H1 (cell line): ENCODE data around the gene UFSP2. TPM values are rescaled to one million over a fixed set of nuclear protein-coding genes. Genes with fewer than 3 reads are reported as not detected.

Experiments used
- CTCF ChIA-PET: fragments of 300-600 bp; sonication (Branson Sonifier 250); formaldehyde crosslinking; loops from one replicate; lab custom pipeline; 2021; ENCODE audit not compliant: partially characterized antibody; lab: Charles Lee
- POLR2A ChIA-PET: fragments of 300-600 bp; sonication (Branson Sonifier 250); formaldehyde crosslinking; loops from one replicate; lab custom pipeline; 2021; ENCODE audit warnings: inconsistent platforms; ENCODE audit not compliant: partially characterized antibody; lab: Charles Lee
- DNase-seq, 2 experiments: peaks; one replicate each; pipeline versions ENCODE4 v3.0.0 to v3.0.0-alpha.2; 2010 to 2022; ENCODE audit warnings: low spot score in 2 of 2, low read depth in 1 of 2, mixed read lengths in 1 of 2
- FAIRE-seq: peaks from 2 replicates; lab custom pipeline; 2011; peaks lifted over from hg19 to GRCh38; lab: Jason Lieb, UNC
- H2AFZ ChIP-seq: 2 replicates; pipeline ENCODE4 v1.8.1; 2012; ENCODE audit warnings: low read length, inconsistent platforms
- H2AK5ac ChIP-seq: 2 replicates; pipeline ENCODE4 v1.6.1; 2013; ENCODE audit warnings: low read depth, low read length
- H2BK120ac ChIP-seq: replicated peaks from 2 replicates; pipeline ENCODE3; 2013; ENCODE audit warnings: low read depth, low read length, inconsistent platforms
- H2BK12ac ChIP-seq: 2 replicates; pipeline ENCODE4 v1.6.1; 2013; ENCODE audit warnings: low read depth, low read length
- H2BK15ac ChIP-seq: 2 replicates; pipeline ENCODE4 v1.6.1; 2013; ENCODE audit warnings: low read length
- H2BK20ac ChIP-seq: 2 replicates; pipeline ENCODE4 v1.6.1; 2013; ENCODE audit warnings: low read length
- H2BK5ac ChIP-seq: 2 replicates; pipeline ENCODE4 v1.6.1; 2013; ENCODE audit warnings: low read depth, low read length
- H3K14ac ChIP-seq: 2 replicates; pipeline ENCODE4 v1.6.1; 2013; ENCODE audit warnings: inconsistent platforms; ENCODE audit not compliant: insufficient read length
- H3K18ac ChIP-seq: 2 replicates; pipeline ENCODE4 v1.6.1; 2013; ENCODE audit warnings: low read length; ENCODE audit errors: extremely low read depth
- H3K23ac ChIP-seq: 2 replicates; pipeline ENCODE4 v1.6.1; 2013; ENCODE audit warnings: inconsistent platforms; ENCODE audit not compliant: insufficient read length
- H3K23me2 ChIP-seq: 2 replicates; pipeline ENCODE4 v1.6.1; 2013; ENCODE audit warnings: low read depth, low read length
- H3K27ac ChIP-seq: 2 replicates; pipeline ENCODE4 v1.6.1; 2011; ENCODE audit warnings: low read depth, low read length, inconsistent platforms
- H3K27me3 ChIP-seq, 4 experiments: replicated peaks in 1 of 4; 1 replicate in 1 of 4; 2 replicates in 3 of 4; pipeline versions ENCODE4 v1.6.1 to v1.8.1; 2011 to 2013; ENCODE audit warnings: low read length in 3 of 4, mild to moderate bottlenecking in 3 of 4, inconsistent platforms in 2 of 4, mixed read lengths in 2 of 4, moderate library complexity in 1 of 4; ENCODE audit not compliant: control insufficient read depth in 3 of 4, insufficient read depth in 3 of 4; ENCODE audit errors: extremely low read depth in 1 of 4
- H3K36me3 ChIP-seq, 4 experiments: 2 replicates each; pipeline versions ENCODE4 v1.6.1 to v1.8.1; 2011 to 2013; ENCODE audit warnings: mild to moderate bottlenecking in 4 of 4, low read length in 3 of 4, moderate library complexity in 2 of 4, control low read depth in 1 of 4, inconsistent platforms in 1 of 4; ENCODE audit not compliant: insufficient read depth in 4 of 4, control insufficient read depth in 2 of 4
- H3K4ac ChIP-seq: replicated peaks from 2 replicates; pipeline ENCODE3; 2013; ENCODE audit warnings: low read length, low read depth, mixed read lengths, inconsistent platforms; ENCODE audit not compliant: insufficient read length
- H3K4me1 ChIP-seq, 4 experiments: replicated peaks in 1 of 4; 1 replicate in 1 of 4; 2 replicates in 3 of 4; pipeline versions ENCODE4 v1.6.1 to v1.8.1; 2011 to 2013; ENCODE audit warnings: low read length in 3 of 4, inconsistent platforms in 2 of 4, mixed read lengths in 1 of 4; ENCODE audit not compliant: insufficient read depth in 4 of 4, control insufficient read depth in 3 of 4
- H3K4me2 ChIP-seq, 2 experiments: 2 replicates each; pipeline versions ENCODE4 v1.6.1 to v1.8.1; 2011 to 2013; ENCODE audit warnings: low read depth in 2 of 2, low read length in 2 of 2, control low read depth in 1 of 2, inconsistent platforms in 1 of 2, mild to moderate bottlenecking in 1 of 2; ENCODE audit not compliant: insufficient read depth in 1 of 2
- H3K4me3 ChIP-seq, 4 experiments: fragments of 200-600, 300-600 bp in 1 of 4; sonication (generic), shearing (Covaris generic), sonication (Bioruptor Twin) in 1 of 4; 2 replicates each; pipeline versions ENCODE4 v1.5.1 to v1.8.1; 2011 to 2016; ENCODE audit warnings: low read length in 4 of 4, low read depth in 3 of 4, control low read depth in 2 of 4, inconsistent platforms in 2 of 4, mild to moderate bottlenecking in 2 of 4, mixed read lengths in 1 of 4, moderate library complexity in 1 of 4; ENCODE audit not compliant: insufficient read depth in 2 of 4; ENCODE audit errors: extremely low read depth in 1 of 4
- H3K56ac ChIP-seq: replicated peaks from 2 replicates; pipeline ENCODE3; 2013; ENCODE audit warnings: low read depth, mild to moderate bottlenecking, mixed read lengths, low read length, inconsistent platforms; ENCODE audit not compliant: insufficient read length
- H3K79me1 ChIP-seq: 2 replicates; pipeline ENCODE4 v1.6.1; 2013; ENCODE audit warnings: low read depth, low read length, control low read depth
- H3K79me2 ChIP-seq, 2 experiments: 2 replicates each; pipeline versions ENCODE4 v1.6.1 to v1.8.1; 2012 to 2013; ENCODE audit warnings: low read length in 2 of 2, mild to moderate bottlenecking in 2 of 2, inconsistent platforms in 1 of 2; ENCODE audit not compliant: insufficient read depth in 2 of 2, control insufficient read depth in 1 of 2
- H3K9ac ChIP-seq, 4 experiments: replicated peaks in 1 of 4; 1 replicate in 1 of 4; 2 replicates in 3 of 4; pipeline versions ENCODE4 v1.6.1 to v1.8.1; 2011 to 2013; ENCODE audit warnings: low read depth in 3 of 4, low read length in 3 of 4, control low read depth in 2 of 4, mild to moderate bottlenecking in 2 of 4, moderate library complexity in 2 of 4, inconsistent platforms in 1 of 4; ENCODE audit errors: extremely low read depth in 1 of 4
- H3K9me3 ChIP-seq, 2 experiments: 2 replicates each; pipeline versions ENCODE4 v1.6.1 to v1.8.1; 2012 to 2013; ENCODE audit warnings: mild to moderate bottlenecking in 2 of 2, moderate library complexity in 2 of 2, control low read depth in 1 of 2, inconsistent platforms in 1 of 2, low read depth in 1 of 2, low read length in 1 of 2, mixed read lengths in 1 of 2; ENCODE audit not compliant: insufficient read depth in 2 of 2
- H4K20me1 ChIP-seq, 2 experiments: replicated peaks in 1 of 2; 2 replicates each; pipeline versions ENCODE3 to v1.8.1; 2011 to 2013; ENCODE audit warnings: inconsistent platforms in 2 of 2, low read length in 2 of 2, mild to moderate bottlenecking in 1 of 2; ENCODE audit not compliant: insufficient read depth in 2 of 2, control insufficient read depth in 1 of 2
- H4K5ac ChIP-seq: 2 replicates; pipeline ENCODE4 v1.6.1; 2013; ENCODE audit warnings: low read length, low read depth, mixed read lengths, inconsistent platforms; ENCODE audit not compliant: insufficient read length
- H4K8ac ChIP-seq: 2 replicates; pipeline ENCODE4 v1.8.0; 2013; ENCODE audit warnings: mild to moderate bottlenecking, moderate library complexity, low read length, inconsistent platforms; ENCODE audit not compliant: insufficient read depth; ENCODE audit errors: extremely low read depth
- H4K91ac ChIP-seq: replicated peaks from 2 replicates; pipeline ENCODE3; 2013; ENCODE audit warnings: low read length, mixed read lengths, inconsistent platforms; ENCODE audit not compliant: insufficient read length
- CEBPB ChIP-seq: IDR thresholded peaks from 2 replicates; pipeline ENCODE4 v1.6.1; 2012; ENCODE audit warnings: low read depth, low read length
- CHD1 ChIP-seq: IDR thresholded peaks from 2 replicates; pipeline ENCODE4 v1.6.1; 2012; ENCODE audit warnings: low read depth, low read length, improper control_type of control experiment
- E2F6 ChIP-seq: IDR thresholded peaks from 2 replicates; pipeline ENCODE4 v1.6.1; 2012; ENCODE audit warnings: inconsistent platforms
- FOSL1 ChIP-seq: IDR thresholded peaks from 2 replicates; pipeline ENCODE4 v1.6.1; 2011; ENCODE audit warnings: mild to moderate bottlenecking, low read depth, low read length, moderate library complexity; ENCODE audit not compliant: insufficient read depth
- HDAC2 ChIP-seq, 2 experiments: fragments of 300-600 bp in 1 of 2; sonication (generic) in 1 of 2; IDR thresholded peaks; 2 replicates each; pipeline ENCODE4 v1.6.1; 2011 to 2012; ENCODE audit warnings: low read depth in 2 of 2, low read length in 2 of 2, mild to moderate bottlenecking in 2 of 2, moderate library complexity in 2 of 2, borderline replicate concordance in 1 of 2, inconsistent platforms in 1 of 2
- JUN ChIP-seq: IDR thresholded peaks from 2 replicates; pipeline ENCODE4 v1.6.1; 2011; ENCODE audit warnings: low read depth, mild to moderate bottlenecking, improper control_type of control experiment, low read length
- MAFK ChIP-seq: IDR thresholded peaks from 2 replicates; pipeline ENCODE4 v1.6.1; 2012; ENCODE audit warnings: low read depth, mild to moderate bottlenecking, improper control_type of control experiment, low read length
- RXRA ChIP-seq: IDR thresholded peaks from 2 replicates; pipeline ENCODE4 v1.6.1; 2011; ENCODE audit warnings: low read depth, mild to moderate bottlenecking, low read length, moderate library complexity; ENCODE audit not compliant: insufficient read depth
- SIX5 ChIP-seq: IDR thresholded peaks from 2 replicates; pipeline ENCODE4 v1.6.1; 2011; ENCODE audit warnings: mild to moderate bottlenecking, low read depth, low read length
- SP1 ChIP-seq: IDR thresholded peaks from 2 replicates; pipeline ENCODE4 v1.6.1; 2011; ENCODE audit warnings: low read depth, low read length
- TAF1 ChIP-seq: IDR thresholded peaks from 2 replicates; pipeline ENCODE4 v1.6.1; 2011; ENCODE audit warnings: mild to moderate bottlenecking, low read depth, low read length
- TBP ChIP-seq: IDR thresholded peaks from 2 replicates; pipeline ENCODE4 v1.6.1; 2011; ENCODE audit warnings: low read depth, low read length, improper control_type of control experiment
- ZNF274 ChIP-seq: IDR thresholded peaks from 2 replicates; pipeline ENCODE4 v1.7.0; 2012; ENCODE audit warnings: low read length, borderline replicate concordance; ENCODE audit errors: extremely low read depth
- WGBS, 2 experiments: shearing (Covaris generic) in 1 of 2; methylation state at CpG; one replicate each; pipeline versions ENCODE4 v1.1.6 to v1.1.7; 2013 to 2015; ENCODE audit warnings: low lambda C conversion rate in 2 of 2, mixed read lengths in 2 of 2, inconsistent platforms in 1 of 2, low coverage in 1 of 2, missing lambda C conversion rate in 1 of 2; ENCODE audit not compliant: insufficient replicate concordance in 2 of 2, insufficient coverage in 1 of 2, insufficient read length in 1 of 2; ENCODE audit errors: extremely low coverage in 1 of 2, missing lambda C conversion rate in 1 of 2; 5-methylcytosine and 5-hydroxymethylcytosine counted together
- polyA plus RNA-seq, 7 experiments: library from polyadenylated mRNA; depleted of rRNA in 3 of 7; stranded (reverse) in 5 of 7; unstranded in 2 of 7; fragments of >200 nt in 5 of 7; fragments of 200-250 nt in 2 of 7; gene quantifications; 1 replicate in 5 of 7; 2 replicates in 1 of 7; 4 replicates in 1 of 7; pipeline versions ENCODE4 v1.2.1 to v1.2.3, GENCODE V29; 2011 to 2013; ENCODE audit warnings: missing spikeins in 2 of 7, mixed read lengths in 2 of 7
- total RNA-seq: library from RNA; stranded (reverse); fragmentation: NEBNext Ultra II Directional; extraction: Animal tissue kit (Norgen Biotek cat#: 25700); gene quantifications from 2 replicates; pipeline ENCODE4 v1.2.1, GENCODE V29; 2021
- TF ChIP-seq, protein P1 (sequence below): IDR thresholded peaks from 2 replicates; pipeline ENCODE4 v1.6.1; 2011; ENCODE audit warnings: low read depth, mild to moderate bottlenecking, low read length; ENCODE audit not compliant: insufficient read depth

Gene UFSP2
- total and polyA plus RNA-seq, 2 of the 8 experiments (the other 6 are each of a cell fraction or from before 2014, with no cell fraction given), result 22.9 to 26.0 TPM

- no peaks in the 10 kb centered on the region for H3K9me3 ChIP-seq
- peaks cover 0 to 23% (median 6%) of the 10 kb centered on the region in 4 experiments; a peak in 3 of 8 replicates for H3K36me3 ChIP-seq
- no peak overlapping the region for H3K18ac ChIP-seq
- no peak overlapping the region for H3K4me3 ChIP-seq
- H3K14ac ChIP-seq, result no peak overlapping the region
- no peak for FAIRE-seq
- no peak overlapping the region for H3K4ac ChIP-seq
- H3K4me1 ChIP-seq, result peaks cover 0 to 6% (median 4%) of the 10 kb centered on the region in 4 experiments; a peak in 4 of 7 replicates
- H2BK120ac ChIP-seq, result no peak overlapping the region
- H3K23me2 ChIP-seq, result peaks cover 12% of the 10 kb centered on the region; the same call in 1 of the 2 replicates
- H2BK15ac ChIP-seq, result no peak overlapping the region
- DNase-seq, result no peak
- H3K79me2 ChIP-seq, result no peaks in the 10 kb centered on the region
- no peak overlapping the region for H3K56ac ChIP-seq
- 92% methylated on average over 8 of the region's 8 CpGs; no CpG with 5 or more reads in 1 of the 2 experiments for WGBS, 2 experiments
- no peak overlapping the region for H4K91ac ChIP-seq
- no peak overlapping the region for H2AFZ ChIP-seq
- POLR2A ChIA-PET, result no interaction called here
- H2BK5ac ChIP-seq, result no peak overlapping the region
- CTCF ChIA-PET, result no interaction called here
- H4K5ac ChIP-seq, result no peak overlapping the region
- no peak overlapping the region for H3K23ac ChIP-seq
- H3K27ac ChIP-seq, result no peak overlapping the region
- H3K9ac ChIP-seq, result no peak overlapping the region
- no peak overlapping the region for H2BK12ac ChIP-seq
- no peaks in the 10 kb centered on the region for H3K27me3 ChIP-seq
- H2BK20ac ChIP-seq, result no peak overlapping the region
- no peak overlapping the region for H3K4me2 ChIP-seq
- H4K8ac ChIP-seq, result no peak overlapping the region
- no peak overlapping the region for H2AK5ac ChIP-seq
- no peaks in the 10 kb centered on the region for H3K79me1 ChIP-seq
- no peaks in the 10 kb centered on the region for H4K20me1 ChIP-seq
- TF ChIP-seq JUN, result no peak
- no peak for TF ChIP-seq SP1
- no peak for TF ChIP-seq MAFK
- TF ChIP-seq CHD1, result no peak
- no peak for TF ChIP-seq TBP
- no peak for TF ChIP-seq RXRA
- no peak for TF ChIP-seq HDAC2 (IDR thresholded peaks at IDR 0.05; ENCODE audit: borderline replicate concordance in 1 of 2, low read depth in 2 of 2, low read length in 2 of 2)
- TF ChIP-seq SIX5, result no peak
- TF ChIP-seq TAF1, result no peak
- no peak for TF ChIP-seq CEBPB
- no peak for TF ChIP-seq E2F6
- no peak for TF ChIP-seq ZNF274
- TF ChIP-seq, protein P1, sequence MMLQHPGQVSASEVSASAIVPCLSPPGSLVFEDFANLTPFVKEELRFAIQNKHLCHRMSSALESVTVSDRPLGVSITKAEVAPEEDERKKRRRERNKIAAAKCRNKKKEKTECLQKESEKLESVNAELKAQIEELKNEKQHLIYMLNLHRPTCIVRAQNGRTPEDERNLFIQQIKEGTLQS, result no peak
- no peak for TF ChIP-seq FOSL1
These were observed 26.3 kb downstream of the UFSP2 start for GRCh38 chr4:185399466-185399865.
